GM21367 (cell line): ENCODE results near the gene RNASEH2A.

ENCODE experiments used
- ATAC-seq: cut with Tn5 transposase; IDR thresholded peaks from one replicate; pipeline ENCODE4 v1.9.1; 2021; ENCODE audit not compliant: unreplicated experiment

The RNASEH2A gene

DNA sequence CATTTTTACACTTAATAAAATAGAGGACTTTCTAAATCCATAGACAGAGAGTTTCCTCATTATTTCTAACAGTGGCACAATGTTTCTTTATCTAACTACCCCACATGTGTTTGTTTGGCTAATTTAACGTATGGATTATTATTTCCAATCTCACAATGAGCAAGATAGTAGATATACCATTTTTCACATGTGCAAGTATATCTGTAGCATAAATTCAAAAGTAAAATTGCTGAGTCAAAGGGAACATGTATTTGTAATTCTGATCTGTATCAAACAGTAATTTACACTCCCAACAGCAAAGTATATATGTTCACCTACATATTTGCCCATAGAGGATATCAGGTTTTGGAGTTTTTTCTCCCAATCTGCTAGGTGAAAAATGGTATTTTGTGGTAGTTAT is 50.3 kb downstream of the RNASEH2A start:
- no peak for ATAC-seq

DNA sequence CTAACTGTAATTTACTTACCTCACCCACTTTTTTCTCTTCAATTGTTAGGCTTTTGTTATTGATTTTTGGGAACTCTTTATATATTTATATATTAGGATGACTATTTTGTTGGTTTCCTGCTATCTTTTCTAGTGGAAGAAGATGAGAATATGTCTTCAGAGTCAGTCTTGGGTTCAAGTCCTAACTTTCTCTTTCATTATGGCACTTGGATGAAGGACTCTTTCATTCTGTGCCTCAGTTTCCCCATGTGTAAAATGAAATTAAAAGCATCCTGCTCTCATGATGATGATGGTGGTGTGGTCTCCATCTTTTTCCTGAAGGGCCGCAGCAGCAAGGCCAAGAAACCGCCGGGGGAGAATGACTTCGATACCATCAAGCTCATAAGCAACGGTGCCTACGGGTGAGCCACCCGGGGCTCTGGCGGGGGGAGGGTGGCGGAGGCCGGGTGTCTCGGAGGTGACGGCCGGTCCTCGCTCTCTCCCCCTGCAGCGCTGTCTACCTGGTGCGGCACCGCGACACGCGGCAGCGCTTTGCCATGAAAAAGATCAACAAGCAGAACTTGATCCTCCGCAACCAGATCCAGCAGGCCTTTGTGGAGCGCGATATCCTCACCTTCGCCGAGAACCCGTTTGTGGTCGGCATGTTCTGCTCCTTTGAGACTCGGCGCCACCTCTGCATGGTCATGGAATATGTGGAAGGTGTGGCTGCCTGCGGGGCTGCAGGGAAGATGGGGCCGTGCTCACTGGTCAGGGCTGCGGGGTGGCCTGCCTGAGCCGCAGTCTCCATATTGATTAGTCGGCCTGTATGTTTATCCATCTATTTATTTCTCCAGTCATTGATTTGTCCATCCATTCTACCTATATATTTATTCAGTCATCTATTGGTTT is 51.9 kb downstream of the RNASEH2A start:
- no peak for ATAC-seq

DNA sequence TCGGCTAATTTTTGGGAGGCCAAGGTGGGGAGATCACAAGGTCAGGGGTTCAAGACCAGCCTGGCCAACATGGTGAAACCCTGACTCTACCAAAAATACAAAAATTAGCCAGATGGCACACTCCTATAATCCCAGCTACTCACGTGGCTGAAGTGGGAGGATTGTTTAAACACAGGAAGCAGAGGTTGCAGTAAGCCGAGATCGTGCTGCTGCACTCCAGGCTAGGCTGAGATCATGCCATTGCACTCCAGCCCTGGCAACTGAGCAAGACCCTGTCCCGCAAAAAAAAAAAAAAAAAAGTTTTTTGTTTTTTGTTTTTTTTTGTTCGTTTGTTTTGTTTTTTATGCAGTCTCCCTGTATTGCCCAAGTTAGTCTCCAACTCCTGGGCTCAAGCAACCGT is 53.2 kb downstream of the RNASEH2A start:
- no peak for ATAC-seq
